ENCODE results near the gene ZFR.

Gene ZFR

DNA sequence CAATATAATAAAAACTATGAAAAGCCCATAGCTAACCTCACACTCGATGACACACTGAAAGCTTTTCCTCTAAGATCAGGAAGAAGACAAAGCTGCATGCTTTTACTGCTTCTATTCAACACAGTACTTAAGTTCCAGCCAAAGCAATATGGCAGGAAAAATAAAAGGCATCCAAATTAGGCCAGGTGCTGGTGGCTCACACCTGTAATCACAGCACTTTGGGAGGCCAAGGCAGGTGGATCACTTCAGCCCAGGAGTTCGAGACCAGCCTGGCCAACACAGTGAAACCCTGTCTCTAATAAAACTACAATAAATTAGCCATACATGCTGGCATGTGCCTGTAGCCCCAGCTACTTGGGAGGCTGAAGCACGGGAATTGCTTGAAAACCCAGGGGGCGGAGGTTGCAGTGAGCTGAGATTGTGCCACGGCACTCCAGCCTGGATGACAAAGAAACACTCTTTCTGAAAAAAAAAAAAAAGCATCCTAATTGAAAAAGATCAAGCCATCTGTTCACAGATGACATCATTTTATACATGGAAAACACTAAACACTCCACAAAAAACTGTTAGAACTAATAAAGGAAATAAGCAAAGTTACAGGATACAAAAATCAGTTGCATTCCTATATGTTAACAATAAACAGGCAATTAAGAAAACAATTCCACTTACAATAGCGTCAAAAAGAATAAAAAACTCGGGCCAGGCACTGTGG, 17.9 kb downstream of the ZFR start:
- Histone ChIP-seq H3K9me3 (0 out of 2 replicates have a peak, but pooled peaks cover 3% of the 10 kb centered on the region), H3K4me3 (ENCODE audit: low read depth, low read length) (no peak overlapping the region), H3K4me1 (no peaks in the 10 kb centered on the region), H3K36me3 (peaks cover 33% of the 10 kb centered on the region), H3K27me3 (no peaks in the 10 kb centered on the region)
- no peak for DNase-seq
- no peak for TF ChIP-seq CTCF (IDR thresholded peaks at IDR 0.05; ENCODE audit: low read depth, low read length)

DNA sequence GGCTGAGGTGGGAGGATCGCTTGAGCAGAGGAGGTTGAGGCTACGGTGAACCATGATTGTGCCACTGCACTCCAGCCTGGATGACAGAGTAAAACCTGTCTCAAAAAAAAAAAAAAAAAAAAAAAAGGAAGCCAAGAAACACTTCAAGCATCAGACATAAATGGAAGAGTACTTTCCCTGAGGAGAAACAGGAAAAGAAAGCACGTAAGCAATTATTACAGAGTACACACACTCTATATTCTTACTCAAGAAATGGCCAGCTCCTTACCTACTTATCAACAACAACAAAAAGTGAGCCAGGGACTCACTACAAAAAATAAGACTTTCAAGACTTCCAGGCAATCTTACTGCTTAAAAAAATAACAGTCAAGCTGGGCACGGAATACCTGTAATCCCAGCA, 21.8 kb downstream of the ZFR start:
- no peak for TF ChIP-seq CTCF (IDR thresholded peaks at IDR 0.05; ENCODE audit: low read depth, low read length)
- Histone ChIP-seq H3K36me3 (peaks cover 27% of the 10 kb centered on the region), H3K27me3 (no peaks in the 10 kb centered on the region), H3K4me3 (ENCODE audit: low read depth, low read length) (no peak overlapping the region), H3K9me3 (0 out of 2 replicates have a peak, but pooled peaks cover 3% of the 10 kb centered on the region), H3K4me1 (no peaks in the 10 kb centered on the region)
- no peak for DNase-seq

DNA sequence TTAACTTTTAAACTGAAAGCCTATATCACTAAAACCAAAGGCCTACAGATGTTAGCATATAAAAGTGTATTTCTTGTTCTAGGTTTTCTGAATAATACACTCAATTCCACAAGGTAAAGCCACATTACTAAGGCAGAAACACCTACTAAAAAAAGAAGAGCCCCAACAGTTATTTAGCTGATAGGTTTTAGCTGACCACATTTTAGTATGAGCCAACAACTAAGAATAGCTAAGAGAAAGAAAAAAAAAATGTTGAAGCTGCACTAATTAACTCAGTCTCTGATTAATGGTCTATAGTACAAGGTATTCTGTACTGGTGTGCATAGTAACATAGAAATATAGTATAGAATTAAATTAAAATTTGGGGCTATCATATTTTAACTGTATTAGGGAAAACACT, 23.5 kb downstream of the ZFR start:
- no peak for DNase-seq
- Histone ChIP-seq H3K9me3 (no peaks in the 10 kb centered on the region), H3K4me3 (ENCODE audit: low read depth, low read length) (no peak overlapping the region), H3K4me1 (no peaks in the 10 kb centered on the region), H3K36me3 (peaks cover 31% of the 10 kb centered on the region), H3K27me3 (no peaks in the 10 kb centered on the region)
- TF ChIP-seq CTCF (IDR thresholded peaks at IDR 0.05; ENCODE audit: low read depth, low read length), result no peak

DNA sequence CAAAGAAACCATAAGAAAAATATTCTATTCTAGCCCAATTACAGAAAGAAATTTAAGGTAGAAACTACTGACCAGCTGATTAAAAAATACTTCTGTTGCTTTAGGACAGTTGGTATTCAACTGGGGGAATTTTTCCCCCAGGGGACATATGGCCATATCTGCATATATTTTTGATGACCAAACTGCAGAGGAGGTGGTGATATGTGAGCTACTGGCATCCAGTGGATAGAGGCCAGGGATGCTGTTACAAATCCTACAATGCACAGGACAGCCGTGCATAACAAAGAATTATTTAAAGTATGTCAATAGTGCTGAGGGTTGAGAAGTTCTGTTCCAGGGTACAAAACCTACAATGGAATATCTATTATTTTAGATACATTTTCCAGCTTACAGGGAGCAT, 24.0 kb downstream of the ZFR start:
- no peak for TF ChIP-seq CTCF (IDR thresholded peaks at IDR 0.05; ENCODE audit: low read depth, low read length)
- no peak overlapping the region for H3K4me3 ChIP-seq (ENCODE audit: low read depth, low read length)
- no peak for DNase-seq
- peaks cover 29% of the 10 kb centered on the region for H3K36me3 ChIP-seq
- H3K27me3 ChIP-seq, result no peaks in the 10 kb centered on the region
- no peaks in the 10 kb centered on the region for H3K9me3 ChIP-seq
- H3K4me1 ChIP-seq, result no peaks in the 10 kb centered on the region

DNA sequence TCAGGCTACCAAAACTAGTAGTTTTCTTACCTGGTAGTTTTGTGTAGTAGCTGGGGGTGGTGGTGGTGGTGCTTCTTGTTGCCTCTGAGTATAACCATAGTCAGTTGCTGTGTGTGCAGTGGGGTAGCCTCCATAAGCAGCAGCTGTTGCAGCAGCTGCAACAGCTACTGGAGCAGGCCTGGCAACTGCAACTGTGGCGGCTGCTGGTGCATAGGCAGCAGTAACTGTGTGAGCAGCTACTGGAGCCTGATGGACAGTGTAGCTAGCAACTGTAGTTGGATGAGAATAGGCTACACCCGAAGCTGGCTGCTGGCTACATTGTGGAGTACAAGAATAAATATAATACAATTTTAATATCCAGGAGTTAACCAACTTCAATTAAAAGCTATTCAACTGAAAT, 24.7 kb downstream of the ZFR start:
- TF ChIP-seq CTCF (IDR thresholded peaks at IDR 0.05; ENCODE audit: low read depth, low read length), result no peak
- peak; percentile 29 for DNase-seq
- Histone ChIP-seq H3K4me3 (ENCODE audit: low read depth, low read length) (no peak overlapping the region), H3K27me3 (no peaks in the 10 kb centered on the region), H3K36me3 (peaks cover 31% of the 10 kb centered on the region), H3K4me1 (no peaks in the 10 kb centered on the region), H3K9me3 (no peaks in the 10 kb centered on the region; the same call in 1 of the 2 replicates)

GRCh38 chr5:32413466-32414263, 30.9 kb downstream of the ZFR start:
- no peak for DNase-seq
- no peak for TF ChIP-seq CTCF (IDR thresholded peaks at IDR 0.05; ENCODE audit: low read depth, low read length)
- no peaks in the 10 kb centered on the region for H3K27me3 ChIP-seq
- H3K9me3 ChIP-seq, result no peaks in the 10 kb centered on the region; the same call in 1 of the 2 replicates
- peaks cover 47% of the 10 kb centered on the region for H3K36me3 ChIP-seq
- no peak overlapping the region for H3K4me3 ChIP-seq (ENCODE audit: low read depth, low read length)
- no peaks in the 10 kb centered on the region for H3K4me1 ChIP-seq

Data from BE2C (cell line).